Trophoblast cell (in vitro differentiated cells and primary cell): Measurements from ENCODE around the gene TFCP2L1.

Source experiments
- DNase-seq, 2 donors: peaks; one replicate each; pipeline ENCODE4 v3.0.0-alpha.2; 2016
- H2AFZ ChIP-seq: 2 replicates; pipeline ENCODE4 v1.6.1; 2013; ENCODE audit warnings: low read length, moderate library complexity, mild to moderate bottlenecking; ENCODE audit not compliant: insufficient read depth, poor library complexity
- H2AK5ac ChIP-seq: 2 replicates; pipeline ENCODE4 v1.6.1; 2013; ENCODE audit warnings: mild to moderate bottlenecking, low read length
- H2BK120ac ChIP-seq: 2 replicates; pipeline ENCODE4 v1.6.1; 2013; ENCODE audit warnings: low read length, mild to moderate bottlenecking, moderate library complexity; ENCODE audit not compliant: insufficient read depth, poor library complexity
- H2BK12ac ChIP-seq: 2 replicates; pipeline ENCODE4 v1.6.1; 2013; ENCODE audit warnings: mild to moderate bottlenecking, low read length, moderate library complexity
- H2BK5ac ChIP-seq: 2 replicates; pipeline ENCODE4 v1.6.1; 2013; ENCODE audit warnings: low read length, low read depth, moderate library complexity, mild to moderate bottlenecking; ENCODE audit not compliant: poor library complexity
- H3K14ac ChIP-seq: 2 replicates; pipeline ENCODE4 v1.6.1; 2013; ENCODE audit warnings: mild to moderate bottlenecking, low read length
- H3K18ac ChIP-seq: 2 replicates; pipeline ENCODE4 v1.6.1; 2013; ENCODE audit warnings: mild to moderate bottlenecking, low read length
- H3K23ac ChIP-seq: 2 replicates; pipeline ENCODE4 v1.6.1; 2013; ENCODE audit warnings: low read length
- H3K27ac ChIP-seq: 2 replicates; pipeline ENCODE4 v1.5.1; 2013; ENCODE audit warnings: low read depth, mild to moderate bottlenecking, inconsistent platforms, low read length, moderate library complexity
- H3K27me3 ChIP-seq: 2 replicates; pipeline ENCODE4 v1.6.1; 2013; ENCODE audit warnings: inconsistent platforms, mild to moderate bottlenecking, low read length, moderate library complexity; ENCODE audit not compliant: insufficient read depth
- H3K36me3 ChIP-seq, 2 experiments: 1 replicate in 1 of 2; 2 replicates in 1 of 2; pipeline ENCODE4 v1.6.1; 2013; ENCODE audit warnings: low read length in 2 of 2, mild to moderate bottlenecking in 2 of 2, moderate library complexity in 1 of 2; ENCODE audit not compliant: insufficient read depth in 2 of 2, control insufficient read depth in 1 of 2
- H3K4ac ChIP-seq: 2 replicates; pipeline ENCODE4 v1.6.1; 2013; ENCODE audit warnings: low read depth, mild to moderate bottlenecking, low read length, moderate library complexity
- H3K4me1 ChIP-seq, 2 experiments: 1 replicate in 1 of 2; 2 replicates in 1 of 2; pipeline ENCODE4 v1.6.1; 2013; ENCODE audit warnings: low read length in 2 of 2, mild to moderate bottlenecking in 2 of 2, moderate library complexity in 1 of 2; ENCODE audit not compliant: insufficient read depth in 2 of 2, control insufficient read depth in 1 of 2
- H3K4me2 ChIP-seq: 2 replicates; pipeline ENCODE4 v1.6.1; 2013; ENCODE audit warnings: inconsistent platforms, mild to moderate bottlenecking, low read length, moderate library complexity
- H3K4me3 ChIP-seq: 2 replicates; pipeline ENCODE4 v1.5.1; 2013; ENCODE audit warnings: mild to moderate bottlenecking, low read depth, low read length, inconsistent platforms
- H3K79me1 ChIP-seq: one replicate; pipeline ENCODE4 v1.6.1; 2013; ENCODE audit warnings: low read length
- H3K79me2 ChIP-seq: 2 replicates; pipeline ENCODE4 v1.6.1; 2013; ENCODE audit warnings: low read length, mild to moderate bottlenecking; ENCODE audit not compliant: control insufficient read depth, insufficient read depth, poor library complexity
- H3K9ac ChIP-seq: 2 replicates; pipeline ENCODE4 v1.6.1; 2013; ENCODE audit warnings: mild to moderate bottlenecking, low read length
- H3K9me3 ChIP-seq: 2 replicates; pipeline ENCODE4 v1.6.1; 2013; ENCODE audit warnings: low read depth, mild to moderate bottlenecking, control low read depth, inconsistent platforms, low read length; ENCODE audit not compliant: insufficient read depth
- H4K12ac ChIP-seq: 2 replicates; pipeline ENCODE4 v1.6.1; 2013; ENCODE audit warnings: low read depth, mild to moderate bottlenecking, low read length, moderate library complexity
- H4K8ac ChIP-seq: 2 replicates; pipeline ENCODE4 v1.6.1; 2013; ENCODE audit warnings: low read depth, mild to moderate bottlenecking, low read length, moderate library complexity
- H4K91ac ChIP-seq: one replicate; pipeline ENCODE4 v1.6.1; 2013; ENCODE audit warnings: low read depth, mild to moderate bottlenecking, low read length, moderate library complexity
- whole genome bisulfite sequencing: extraction: QIAGEN DNeasy Blood & Tissue Kit; methylation state at CpG from one replicate; pipeline ENCODE4 v1.1.7; 2013; ENCODE audit warnings: missing lambda C conversion rate; ENCODE audit not compliant: insufficient read length, insufficient coverage; ENCODE audit errors: extremely low coverage; 5-methylcytosine and 5-hydroxymethylcytosine counted together

The TFCP2L1 gene

DNA sequence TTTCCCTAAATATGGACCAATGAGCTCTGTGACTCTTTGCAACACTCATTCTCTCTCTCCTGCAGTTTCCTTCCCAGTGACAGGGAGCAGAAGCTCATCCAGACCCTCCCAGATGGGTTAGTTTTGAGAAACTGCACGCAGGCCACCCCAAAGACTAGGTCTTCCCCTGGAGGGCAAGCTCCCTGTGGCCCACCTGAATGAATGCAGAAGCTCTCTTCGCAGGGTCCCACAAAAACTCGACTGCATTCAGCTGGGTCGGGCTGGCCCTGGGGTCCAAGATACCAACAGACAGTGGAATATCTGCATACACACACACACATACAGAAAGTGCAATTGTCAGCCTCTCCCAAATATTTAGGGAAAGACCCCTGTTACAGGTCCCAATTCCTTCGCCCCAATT is 37.0 kb downstream of the TFCP2L1 start:
- Histone ChIP-seq H3K9ac (no peak overlapping the region), H4K8ac (no peak overlapping the region), H3K14ac (no peak overlapping the region), H3K9me3 (no peaks in the 10 kb centered on the region), H3K4me3 (no peak overlapping the region), H4K91ac (no peak overlapping the region), H3K79me1 (peaks cover 4% of the 10 kb centered on the region), H2AFZ (no peak overlapping the region), H3K4me2 (no peak overlapping the region), H3K4ac (no peak overlapping the region), H3K79me2 (no peaks in the 10 kb centered on the region), H3K27me3 (no peaks in the 10 kb centered on the region), H3K36me3 (no peaks in the 10 kb centered on the region), H3K18ac (no peak overlapping the region), H2BK5ac (no peak overlapping the region), H2BK120ac (no peak overlapping the region), H3K4me1 (no peaks in the 10 kb centered on the region), H4K12ac (no peak overlapping the region), H3K27ac (no peak overlapping the region), H3K23ac (no peak overlapping the region), H2BK12ac (no peak overlapping the region), H2AK5ac (no peak overlapping the region)
- DNase-seq: no peak
- no CpG with 5 or more reads among the region's 5 CpGs for WGBS

- Histone ChIP-seq H3K36me3 (no peaks in the 10 kb centered on the region), H4K12ac (no peak overlapping the region), H3K4me1 (peaks cover 0 to 1% of the 10 kb centered on the region in 2 experiments), H2BK120ac (no peak overlapping the region), H3K14ac (no peak overlapping the region), H3K4ac (no peak overlapping the region), H3K27ac (no peak overlapping the region), H3K9me3 (no peaks in the 10 kb centered on the region), H2BK5ac (no peak overlapping the region), H3K9ac (no peak overlapping the region), H3K4me2 (no peak overlapping the region), H4K8ac (no peak overlapping the region), H3K23ac (no peak overlapping the region), H2AK5ac (no peak overlapping the region), H3K27me3 (no peaks in the 10 kb centered on the region), H3K79me2 (no peaks in the 10 kb centered on the region), H3K18ac (no peak overlapping the region), H4K91ac (no peak overlapping the region), H2BK12ac (no peak overlapping the region), H2AFZ (no peak overlapping the region), H3K4me3 (no peak overlapping the region), H3K79me1 (peaks cover 4% of the 10 kb centered on the region)
- WGBS: no CpG with 5 or more reads among the region's 4 CpGs
- DNase-seq: no peak
These were observed 37.5 kb downstream of the TFCP2L1 start for GRCh38 chr2:121247534-121247933.

- H3K23ac ChIP-seq: no peak overlapping the region
- no peaks in the 10 kb centered on the region for H3K9me3 ChIP-seq
- H3K14ac ChIP-seq: peak overlapping the region; percentile 22
- no peak overlapping the region for H2AFZ ChIP-seq
- H3K27me3 ChIP-seq: no peaks in the 10 kb centered on the region
- H2BK5ac ChIP-seq: no peak overlapping the region
- no peak overlapping the region for H4K8ac ChIP-seq
- peaks cover 4% of the 10 kb centered on the region for H3K79me1 ChIP-seq
- H3K27ac ChIP-seq: no peak overlapping the region
- H3K36me3 ChIP-seq: no peaks in the 10 kb centered on the region
- no peak overlapping the region for H3K4me2 ChIP-seq
- no peak overlapping the region for H3K4ac ChIP-seq
- H3K79me2 ChIP-seq: no peaks in the 10 kb centered on the region
- H3K4me1 ChIP-seq: peaks cover 0 to 5% of the 10 kb centered on the region in 2 experiments
- no peak for DNase-seq
- no peak overlapping the region for H3K9ac ChIP-seq
- H3K4me3 ChIP-seq: no peak overlapping the region
- H2BK12ac ChIP-seq: no peak overlapping the region
- H3K18ac ChIP-seq: no peak overlapping the region
- WGBS: no CpG with 5 or more reads among the region's 15 CpGs
- no peak overlapping the region for H2BK120ac ChIP-seq
- no peak overlapping the region for H4K91ac ChIP-seq
- H2AK5ac ChIP-seq: no peak overlapping the region
- no peak overlapping the region for H4K12ac ChIP-seq
These were observed 38.2 kb downstream of the TFCP2L1 start for GRCh38 chr2:121246704-121247255.

- peak overlapping the region; percentile 26 for H2BK5ac ChIP-seq
- H3K23ac ChIP-seq: no peak overlapping the region
- no peak overlapping the region for H4K8ac ChIP-seq
- no CpG with 5 or more reads among the region's 4 CpGs for WGBS
- no peaks in the 10 kb centered on the region for H3K36me3 ChIP-seq
- no peak overlapping the region for H3K4ac ChIP-seq
- H3K14ac ChIP-seq: no peak overlapping the region
- no peak overlapping the region for H3K4me2 ChIP-seq
- H3K4me3 ChIP-seq: no peak overlapping the region
- no peak overlapping the region for H3K27ac ChIP-seq
- H3K79me1 ChIP-seq: peaks cover 4% of the 10 kb centered on the region
- H4K91ac ChIP-seq: peak overlapping the region; percentile 66
- no peaks in the 10 kb centered on the region for H3K9me3 ChIP-seq
- H3K9ac ChIP-seq: no peak overlapping the region
- no peak overlapping the region for H2AFZ ChIP-seq
- H2AK5ac ChIP-seq: no peak overlapping the region
- H2BK12ac ChIP-seq: no peak overlapping the region
- H3K4me1 ChIP-seq: peaks cover 0 to 8% of the 10 kb centered on the region in 2 experiments
- no peak overlapping the region for H3K18ac ChIP-seq
- H4K12ac ChIP-seq: no peak overlapping the region
- H3K79me2 ChIP-seq: no peaks in the 10 kb centered on the region
- no peaks in the 10 kb centered on the region for H3K27me3 ChIP-seq
- DNase-seq: peak; percentile 20 to 55
- no peak overlapping the region for H2BK120ac ChIP-seq
These were observed 39.1 kb downstream of the TFCP2L1 start for GRCh38 chr2:121245913-121246312.
